ENCODE measurements around the gene COMMD7.

The COMMD7 gene

GRCh38 chr20:32660661-32661060, 82.6 kb downstream of the COMMD7 start:
- H3K4me3 ChIP-seq (ENCODE audit: low read depth, low read length) = no peak overlapping the region
- DNase-seq (ENCODE audit: low read depth) = no peak

- no peak overlapping the region for H3K4me3 ChIP-seq (ENCODE audit: low read depth, low read length)
- DNase-seq (ENCODE audit: low read depth) = no peak
Observed at GRCh38 chr20:32656827-32657226, 86.4 kb downstream of the COMMD7 start.

- DNase-seq (ENCODE audit: low read depth) = no peak
- H3K4me3 ChIP-seq (ENCODE audit: low read depth, low read length) = no peak overlapping the region
Observed at GRCh38 chr20:32655903-32656512, 87.3 kb downstream of the COMMD7 start.

GRCh38 chr20:32652739-32653526, 90.3 kb downstream of the COMMD7 start:
- no peak for DNase-seq (ENCODE audit: low read depth)
- H3K4me3 ChIP-seq (ENCODE audit: low read depth, low read length) = no peak overlapping the region

Measured in skeletal muscle cell (primary cell).